Panc1 (cell line): ENCODE measurements around the gene MRPS23. TPM values are rescaled to one million over a fixed set of nuclear protein-coding genes. Genes with fewer than 3 reads are reported as not detected.

Experiments used
- ATAC-seq: fragments of 200-7000 bp; cut with Tn5 transposase; 2 replicates; pipeline ENCODE4 v1.9.1; 2020; ENCODE audit warnings: mild to moderate bottlenecking, moderate library complexity
- BruUV-seq: library from RNA; stranded (reverse); fragments of 400-500 nt; replicated peaks from 2 replicates; lab custom pipeline; 2021; lab: Mats Ljungman, UMichigan
- CTCF ChIA-PET: fragments of 300-600 bp; sonication (Branson Sonifier 250); formaldehyde crosslinking; loops from one replicate; lab custom pipeline; 2022; ENCODE audit warnings: antibody characterized with exemption; lab: Charles Lee
- POLR2A ChIA-PET: fragments of 300-600 bp; sonication (Branson Sonifier 250); formaldehyde crosslinking; loops from one replicate; lab custom pipeline; 2022; ENCODE audit warnings: antibody characterized with exemption; lab: Charles Lee
- DNase-seq: peaks from one replicate; pipeline ENCODE4 v3.0.0-alpha.2; 2010; ENCODE audit warnings: low read depth, low spot score
- H3K27ac ChIP-seq: 2 replicates; pipeline ENCODE4 v1.5.1; 2011; ENCODE audit warnings: mild to moderate bottlenecking, low read length, inconsistent platforms
- H3K27me3 ChIP-seq: fragments of 200-500 bp; sonication (Bioruptor generic); 2 replicates; pipeline ENCODE4 v1.6.0; 2014; ENCODE audit warnings: low read length, inconsistent platforms; ENCODE audit not compliant: control insufficient read depth, insufficient read depth
- H3K36me3 ChIP-seq: fragments of 200-500 bp; sonication (Bioruptor generic); 2 replicates; pipeline ENCODE4 v1.5.1; 2014; ENCODE audit warnings: inconsistent platforms, mild to moderate bottlenecking, low read length, moderate library complexity; ENCODE audit not compliant: control insufficient read depth, insufficient read depth
- H3K4me1 ChIP-seq: 2 replicates; pipeline ENCODE4 v1.5.1; 2011; ENCODE audit warnings: inconsistent platforms, mild to moderate bottlenecking, low read length, moderate library complexity; ENCODE audit not compliant: control insufficient read depth, insufficient read depth
- H3K4me3 ChIP-seq, 2 experiments: 2 replicates each; pipeline ENCODE4 v1.5.1; 2011 to 2012; ENCODE audit warnings: low read depth in 2 of 2, low read length in 2 of 2, mild to moderate bottlenecking in 2 of 2, inconsistent platforms in 1 of 2, moderate library complexity in 1 of 2
- H3K9me3 ChIP-seq: fragments of 200-500 bp; sonication (Bioruptor generic); 2 replicates; pipeline ENCODE4 v1.5.1; 2014; ENCODE audit warnings: low read depth, mild to moderate bottlenecking, inconsistent platforms, low read length, moderate library complexity; ENCODE audit not compliant: control insufficient read depth, insufficient read depth
- POLR2AphosphoS5 ChIP-seq: IDR thresholded peaks from 2 replicates; pipeline ENCODE4 v1.6.1; 2012; ENCODE audit warnings: mild to moderate bottlenecking, low read depth, low read length, moderate library complexity
- REST ChIP-seq, 2 experiments: IDR thresholded peaks; 2 replicates each; pipeline ENCODE4 v1.6.1; 2011 to 2012; ENCODE audit warnings: low read depth in 2 of 2, control low read depth in 1 of 2, low read length in 1 of 2, mild to moderate bottlenecking in 1 of 2, moderate library complexity in 1 of 2; ENCODE audit not compliant: insufficient read depth in 1 of 2
- SIN3A ChIP-seq: IDR thresholded peaks from 2 replicates; pipeline ENCODE4 v1.6.1; 2012; ENCODE audit warnings: low read depth, mild to moderate bottlenecking, low read length, moderate library complexity, borderline replicate concordance; ENCODE audit not compliant: insufficient read depth
- TCF7L2 ChIP-seq: IDR thresholded peaks from 2 replicates; pipeline ENCODE4 v1.6.1; 2011; ENCODE audit warnings: mild to moderate bottlenecking, low read depth, low read length, inconsistent platforms
- in situ Hi-C: cut with HindIII; loops from 2 replicates; pipeline ENCODE4 v1.10.0; 2016; ENCODE audit warnings: low sequenced_read_pairs, low pct_unique_long_range_greater_than_20kb
- intact Hi-C: fragments of 100-400 bp; cut with micrococcal nuclease; formaldehyde crosslinking; loops from one replicate; pipeline ENCODE4 v1.10.0; 2022; ENCODE audit not compliant: unreplicated experiment
- total RNA-seq: library from RNA; stranded (reverse); gene quantifications from one replicate; pipeline ENCODE4 v1.2.1, GENCODE V29; 2021; ENCODE audit not compliant: unreplicated experiment
- TF ChIP-seq, protein P1 (sequence below): fragments of 450-650 bp; IDR thresholded peaks from 2 replicates; pipeline ENCODE4 v1.5.1; 2017; ENCODE audit warnings: mild to moderate bottlenecking

Gene MRPS23
- total RNA-seq, 1 experiment from 2014 or later, result 85.4 TPM

GRCh38 chr17:57842280-57842679 lies 7.6 kb downstream of the MRPS23 start:
- intact Hi-C loops (no loop called here), in situ Hi-C loops (no loop called here)
- ATAC-seq (no peak), DNase-seq (no peak)
- Histone ChIP-seq H3K4me3 (no peak overlapping the region), H3K27ac (no peak overlapping the region), H3K9me3 (no peaks in the 10 kb centered on the region), H3K36me3 (peaks cover 24% of the 10 kb centered on the region), H3K4me1 (no peaks in the 10 kb centered on the region), H3K27me3 (no peaks in the 10 kb centered on the region)
- TF ChIP-seq REST (IDR thresholded peaks at IDR 0.05; ENCODE audit: insufficient read depth in 1 of 2, low read depth in 2 of 2, low read length in 1 of 2) (no peak), TCF7L2 (no peak), SIN3A (no peak), POLR2AphosphoS5 (no peak)
- TF ChIP-seq, protein P1, sequence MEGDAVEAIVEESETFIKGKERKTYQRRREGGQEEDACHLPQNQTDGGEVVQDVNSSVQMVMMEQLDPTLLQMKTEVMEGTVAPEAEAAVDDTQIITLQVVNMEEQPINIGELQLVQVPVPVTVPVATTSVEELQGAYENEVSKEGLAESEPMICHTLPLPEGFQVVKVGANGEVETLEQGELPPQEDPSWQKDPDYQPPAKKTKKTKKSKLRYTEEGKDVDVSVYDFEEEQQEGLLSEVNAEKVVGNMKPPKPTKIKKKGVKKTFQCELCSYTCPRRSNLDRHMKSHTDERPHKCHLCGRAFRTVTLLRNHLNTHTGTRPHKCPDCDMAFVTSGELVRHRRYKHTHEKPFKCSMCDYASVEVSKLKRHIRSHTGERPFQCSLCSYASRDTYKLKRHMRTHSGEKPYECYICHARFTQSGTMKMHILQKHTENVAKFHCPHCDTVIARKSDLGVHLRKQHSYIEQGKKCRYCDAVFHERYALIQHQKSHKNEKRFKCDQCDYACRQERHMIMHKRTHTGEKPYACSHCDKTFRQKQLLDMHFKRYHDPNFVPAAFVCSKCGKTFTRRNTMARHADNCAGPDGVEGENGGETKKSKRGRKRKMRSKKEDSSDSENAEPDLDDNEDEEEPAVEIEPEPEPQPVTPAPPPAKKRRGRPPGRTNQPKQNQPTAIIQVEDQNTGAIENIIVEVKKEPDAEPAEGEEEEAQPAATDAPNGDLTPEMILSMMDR, result no peak
- ChIA-PET POLR2A (no interaction called here), CTCF (interaction anchor here (0.6 kb wide), 1 partner anchor 55 kb away, joined by 4 read pairs; no protein-coding TSS in a partner anchor)
- BruUV-seq, result no TSS peak

DNA sequence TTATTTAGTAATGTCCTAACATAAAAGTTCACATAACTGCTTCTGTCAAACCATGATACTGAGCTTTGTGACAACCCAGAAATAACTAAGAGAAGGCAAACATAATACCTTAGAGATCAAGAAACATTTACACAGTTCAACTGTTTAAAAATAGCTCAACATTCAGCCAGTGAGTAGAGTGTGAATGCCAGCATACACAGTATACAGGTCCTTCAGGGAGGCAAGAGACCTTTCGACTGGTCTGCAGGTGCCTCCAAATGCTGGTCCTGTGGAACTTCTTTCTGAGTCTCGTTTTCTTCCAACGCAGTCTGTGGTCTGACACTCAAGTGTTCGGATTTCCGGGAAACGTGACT lies 10.3 kb downstream of the MRPS23 start:
- in situ Hi-C loops (no loop called here), intact Hi-C loops (loop anchor here (10.0 kb wide), 1 partner anchor 55 kb away; no protein-coding TSS in a partner anchor)
- no peak for TF ChIP-seq REST (IDR thresholded peaks at IDR 0.05; ENCODE audit: insufficient read depth in 1 of 2, low read depth in 2 of 2, low read length in 1 of 2)
- no peak for TF ChIP-seq POLR2AphosphoS5
- no peak for TF ChIP-seq SIN3A
- no peak for TF ChIP-seq TCF7L2
- TF ChIP-seq, protein P1, result no peak
- no peak for ATAC-seq
- CTCF ChIA-PET, result no interaction called here
- no peak for DNase-seq
- H3K4me1 ChIP-seq, result no peaks in the 10 kb centered on the region; the same call in 1 of the 2 replicates
- no peaks in the 10 kb centered on the region for H3K9me3 ChIP-seq
- BruUV-seq, result no TSS peak
- POLR2A ChIA-PET, result interaction anchor here (0.5 kb wide), 2 partner anchors 27 to 36 kb away, joined by 4 read pairs; no protein-coding TSS in a partner anchor
- no peak overlapping the region for H3K27ac ChIP-seq
- no peaks in the 10 kb centered on the region for H3K27me3 ChIP-seq
- H3K36me3 ChIP-seq, result peaks cover 21% of the 10 kb centered on the region
- H3K4me3 ChIP-seq, result no peak overlapping the region
